ENCODE data around the gene LHFPL5.

GRCh38 chr6:35769211-35769610 is 35.9 kb upstream of the LHFPL5 start:
- TF ChIP-seq CTCF (conservative IDR thresholded peaks at IDR 0.05; ENCODE audit: low read depth in 2 of 2) (no peak), POLR2AphosphoS5 (IDR thresholded peaks at IDR 0.05; ENCODE audit: low read depth) (no peak), EZH2 (IDR thresholded peaks at IDR 0.05; ENCODE audit: low read depth, unreplicated experiment) (no peak), EZH2phosphoT487 (IDR thresholded peaks at IDR 0.05; ENCODE audit: unreplicated experiment) (no peak), ETS1 (IDR thresholded peaks at IDR 0.05) (no peak), REST (IDR thresholded peaks at IDR 0.05; ENCODE audit: unreplicated experiment) (no peak), JUNB (IDR thresholded peaks at IDR 0.05; ENCODE audit: unreplicated experiment) (no peak), CREB1 (CRISPR knock-in tag; IDR thresholded peaks at IDR 0.05; ENCODE audit: low read depth) (no peak), ZNF462 (CRISPR knock-in tag; IDR thresholded peaks at IDR 0.05) (no peak), ZNF331 (CRISPR knock-in tag; IDR thresholded peaks at IDR 0.05; ENCODE audit: low read depth) (no peak)
